Mesangial cell (primary cell): ENCODE measurements around the gene RNF212B. TPM values are rescaled to one million over a fixed set of nuclear protein-coding genes. Genes with fewer than 3 reads are reported as not detected.

ENCODE experiments used
- total RNA-seq: library from RNA; depleted of rRNA; stranded (reverse); fragments of >200 nt; gene quantifications from 2 replicates; pipeline ENCODE4 v1.2.3, GENCODE V29; 2015

The RNF212B gene
- total RNA-seq = not detected in 2 replicates

DNA sequence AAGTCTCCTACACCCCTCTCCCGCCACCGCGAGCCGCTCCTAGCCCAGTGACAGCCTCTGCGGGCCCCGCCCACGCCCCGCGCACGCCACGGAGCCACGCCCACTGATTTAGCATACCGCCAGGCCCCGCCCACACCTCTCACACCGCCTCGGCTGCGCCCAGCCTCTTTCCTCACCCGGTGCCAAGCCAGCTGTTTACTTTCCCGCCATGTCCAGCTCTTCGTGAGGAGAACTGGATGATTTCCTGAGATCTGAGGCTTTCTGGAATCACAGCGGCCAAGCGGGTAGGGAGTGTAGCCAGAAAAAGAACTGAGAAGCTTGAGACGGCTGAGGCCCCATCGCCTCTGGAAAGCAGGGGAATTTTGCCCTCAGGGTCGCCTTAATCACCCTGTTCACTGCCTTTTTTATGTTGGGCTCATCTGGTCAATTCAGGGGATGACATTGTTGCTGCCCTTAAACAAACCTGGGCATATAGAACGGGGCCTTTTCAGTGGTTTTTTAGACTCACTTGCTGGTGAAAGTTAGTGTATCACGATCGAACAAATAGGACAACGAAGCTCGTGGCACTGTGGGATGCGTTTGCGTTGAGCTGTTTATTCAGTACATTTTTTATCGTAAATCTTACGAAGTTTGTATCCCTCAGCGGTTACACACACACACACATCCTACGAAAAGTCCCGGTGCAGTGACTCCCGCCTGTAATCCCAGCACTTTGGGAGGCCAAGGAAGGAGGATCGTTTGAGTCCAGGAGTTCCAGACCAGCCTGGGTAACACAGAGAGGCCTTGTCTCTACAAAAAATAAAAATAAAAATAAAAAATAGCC is at the start of gene RNF212B:
TSS of gene RNF212B (plus strand) at position 165 of the 823 bp plus-strand sequence. CDS start 2,410 bp downstream, outside the sequence.

GRCh38 chr14:23286020-23286901 is 48.5 kb downstream of the RNF212B start, which contains the start of gene HOMEZ:
HOMEZ (minus strand) TSS chr14:23286132; CDS start chr14:23285952, 180 bp downstream.

GRCh38 chr14:23302290-23303225 is 64.8 kb downstream of the RNF212B start, which contains the start of gene PPP1R3E:
PPP1R3E (minus strand) TSS chr14:23302859; CDS start chr14:23302576, 283 bp downstream.

DNA sequence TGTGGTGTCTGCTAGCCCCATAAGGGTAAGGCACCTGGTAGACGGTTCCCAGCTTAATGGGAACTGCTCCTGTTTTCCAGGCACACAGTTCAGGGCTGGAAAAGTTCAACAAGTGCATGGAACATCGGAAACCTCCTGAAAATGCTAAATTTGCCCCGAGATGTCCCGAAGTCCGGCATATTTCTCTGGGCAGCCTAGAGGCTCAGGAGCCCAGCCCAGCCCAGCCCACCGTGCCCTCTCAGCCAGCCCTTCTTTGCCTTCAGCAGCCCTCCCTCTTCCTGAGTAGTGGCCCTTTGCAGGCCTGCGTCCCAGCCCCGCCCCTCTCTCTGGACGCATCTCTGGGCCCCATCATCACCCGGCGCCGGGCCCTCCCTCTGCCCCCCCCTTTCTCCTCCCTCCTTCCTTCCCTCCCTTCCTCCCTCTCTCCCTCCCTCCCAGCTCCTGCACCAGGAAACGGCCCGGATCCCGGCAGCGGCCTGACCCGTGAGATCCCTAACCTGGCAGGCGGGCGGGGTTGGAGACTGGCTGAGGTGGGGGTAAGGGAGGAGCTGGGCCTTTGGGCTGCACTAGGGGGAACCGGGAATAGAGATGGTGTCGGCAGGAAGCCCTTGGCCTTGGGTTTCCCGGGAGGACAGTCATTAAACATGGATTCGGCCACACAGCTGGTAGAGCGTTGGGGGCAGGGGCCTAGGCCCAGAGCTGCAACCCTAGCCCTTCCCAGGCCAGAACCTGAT is 68.8 kb downstream of the RNF212B start, which contains the start of gene BCL2L2:
TSS of gene BCL2L2 (plus strand) at position 422 of the 734 bp plus-strand sequence. CDS start 935 bp downstream, outside the sequence.

GRCh38 chr14:23320584-23321571 is 83.1 kb downstream of the RNF212B start, which contains the start of gene PABPN1:
PABPN1 (plus strand) TSS chr14:23321457; CDS start chr14:23321470, 13 bp downstream.

Other genes starting within 250 kb of the RNF212B start
- gene C14orf93, start 227.8 kb upstream of the RNF212B start, total RNA-seq = 6.2 and 18.6 TPM in 2 replicates
- 269 and 351 TPM in 2 replicates for gene PSMB5, start 203.0 kb upstream of the RNF212B start, total RNA-seq
- gene PSMB11, start 195.7 kb upstream of the RNF212B start, total RNA-seq = not detected in 2 replicates
- gene CDH24, start 180.4 kb upstream of the RNF212B start, total RNA-seq = 11.1 and 13.8 TPM in 2 replicates
- gene ACIN1, start 142.8 kb upstream of the RNF212B start, total RNA-seq = 55.4 and 55.8 TPM in 2 replicates
- 44.7 and 47.3 TPM in 2 replicates for gene C14orf119, start 142.4 kb upstream of the RNF212B start, total RNA-seq
- not detected in 2 replicates for gene CIROP, start 132.9 kb upstream of the RNF212B start, total RNA-seq
- gene CEBPE, start 118.7 kb upstream of the RNF212B start, total RNA-seq = not detected in 2 replicates
- 0.98 and 7.2 TPM in 2 replicates for gene SLC7A8, start 54.3 kb upstream of the RNF212B start, total RNA-seq
- gene HOMEZ, start 48.2 kb downstream of the RNF212B start, total RNA-seq = 9.1 and 11.1 TPM in 2 replicates
- 0.98 and 3.2 TPM in 2 replicates for gene PPP1R3E, start 64.9 kb downstream of the RNF212B start, total RNA-seq
- 13.5 and 15.5 TPM in 2 replicates for gene BCL2L2, start 68.9 kb downstream of the RNF212B start, total RNA-seq
- 58.4 and 59.0 TPM in 2 replicates for gene PABPN1, start 83.5 kb downstream of the RNF212B start, total RNA-seq
- gene SLC22A17, start 115.0 kb downstream of the RNF212B start, total RNA-seq = 16.9 and 34.9 TPM in 2 replicates
- 10.4 and 14.7 TPM in 2 replicates for gene EFS, start 127.2 kb downstream of the RNF212B start, total RNA-seq
- not detected in 2 replicates for gene IL25, start 134.9 kb downstream of the RNF212B start, total RNA-seq
- gene CMTM5, start 139.1 kb downstream of the RNF212B start, total RNA-seq = 0.25 TPM in 1 of 2 replicates, not detected in the other
- gene MYH6, start 170.3 kb downstream of the RNF212B start, total RNA-seq = not detected in 2 replicates
- gene MYH7, start 197.7 kb downstream of the RNF212B start, total RNA-seq = not detected in 2 replicates
- gene NGDN, start 231.8 kb downstream of the RNF212B start, total RNA-seq = 32.5 and 46.3 TPM in 2 replicates